Measurements from ENCODE around the gene ZNF593.

ZNF593 gene

DNA sequence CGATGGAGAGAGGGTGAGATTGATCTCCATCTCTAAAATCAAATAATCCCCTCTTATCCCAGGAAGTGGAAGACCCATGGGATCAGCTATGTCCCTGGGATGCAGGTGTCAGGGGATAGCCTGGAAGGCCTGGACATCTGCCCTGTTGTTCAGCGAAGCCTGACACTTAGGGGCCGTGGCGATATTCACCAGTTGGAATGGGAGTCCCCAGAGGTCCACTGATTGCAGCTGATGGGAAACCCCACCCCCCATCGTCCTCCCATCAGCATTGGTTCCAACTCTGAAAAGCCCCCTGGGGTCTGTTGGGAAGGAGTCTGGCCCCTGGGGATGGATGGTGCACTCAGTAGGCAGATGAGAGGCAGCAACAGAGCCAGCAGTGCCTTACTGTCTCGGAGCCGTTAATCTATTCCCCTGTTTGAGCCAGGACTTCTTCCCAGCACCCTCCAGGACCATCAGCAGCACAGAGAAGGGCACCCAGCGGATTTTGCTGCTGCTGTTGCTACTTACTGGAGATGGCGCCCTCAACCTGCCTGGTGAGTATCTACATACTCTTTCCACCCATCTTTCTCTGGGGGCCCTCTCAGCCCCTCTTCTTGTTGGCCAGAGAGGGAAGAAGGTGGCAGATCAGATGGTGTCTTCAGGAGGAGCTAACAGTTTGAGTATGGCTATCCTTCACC is 34.1 kb downstream of the ZNF593 start:
- no peak overlapping the region for H3K4me3 ChIP-seq (ENCODE audit: control insufficient read depth, low read depth, low read length)
- no peak for TF ChIP-seq CTCF (conservative IDR thresholded peaks at IDR 0.05; ENCODE audit: control insufficient read depth, insufficient read depth, low read depth, low read length)
- no peak for DNase-seq (ENCODE audit: low read depth)

DNA sequence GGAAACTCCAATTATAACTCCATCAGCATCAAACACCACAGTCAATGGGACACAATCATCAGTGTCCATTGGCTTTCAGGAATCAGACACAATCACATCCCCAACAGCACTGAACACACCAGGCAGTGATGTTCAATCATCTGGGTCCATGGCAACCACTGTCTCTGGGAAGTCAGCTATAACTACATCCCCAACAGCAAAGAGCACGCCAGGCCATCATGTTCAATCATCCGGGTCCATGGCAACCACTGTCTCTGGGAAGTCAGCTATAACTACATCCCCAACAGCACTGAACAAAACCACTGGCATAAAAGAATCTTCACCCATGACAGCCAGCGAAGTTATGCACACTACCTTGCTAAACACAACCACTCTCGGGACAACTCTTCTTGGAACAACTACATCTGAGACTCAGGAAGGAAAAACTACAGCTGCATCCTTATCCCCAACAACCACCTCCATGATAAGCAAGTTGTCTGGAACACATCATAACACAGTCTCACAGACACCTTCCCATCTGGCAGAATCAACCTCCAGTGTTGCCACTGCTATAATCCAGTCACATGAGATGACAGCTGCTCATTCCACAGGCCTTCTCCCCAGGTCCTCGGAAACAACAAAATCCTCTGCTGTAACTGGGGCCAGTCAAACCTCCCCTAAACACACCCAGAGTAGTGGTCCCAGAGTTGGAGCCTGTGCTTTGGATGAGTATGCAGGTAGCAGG is 40.6 kb downstream of the ZNF593 start:
- no peak for DNase-seq (ENCODE audit: low read depth)
- no peak overlapping the region for H3K4me3 ChIP-seq (ENCODE audit: control insufficient read depth, low read depth, low read length)
- TF ChIP-seq CTCF (conservative IDR thresholded peaks at IDR 0.05; ENCODE audit: control insufficient read depth, insufficient read depth, low read depth, low read length) = no peak

GRCh38 chr1:26212726-26213125 is 43.0 kb downstream of the ZNF593 start:
- TF ChIP-seq CTCF (conservative IDR thresholded peaks at IDR 0.05; ENCODE audit: control insufficient read depth, insufficient read depth, low read depth, low read length) = no peak
- DNase-seq (ENCODE audit: low read depth) = no peak
- no peak overlapping the region for H3K4me3 ChIP-seq (ENCODE audit: control insufficient read depth, low read depth, low read length)

- DNase-seq (ENCODE audit: low read depth) = no peak
- no peak for TF ChIP-seq CTCF (conservative IDR thresholded peaks at IDR 0.05; ENCODE audit: control insufficient read depth, insufficient read depth, low read depth, low read length)
- H3K4me3 ChIP-seq (ENCODE audit: control insufficient read depth, low read depth, low read length) = no peak overlapping the region
Observed at GRCh38 chr1:26213335-26213905, 43.7 kb downstream of the ZNF593 start.

GRCh38 chr1:26215246-26215645 is 45.5 kb downstream of the ZNF593 start:
- DNase-seq (ENCODE audit: low read depth) = no peak
- H3K4me3 ChIP-seq (ENCODE audit: control insufficient read depth, low read depth, low read length) = no peak overlapping the region
- TF ChIP-seq CTCF (conservative IDR thresholded peaks at IDR 0.05; ENCODE audit: control insufficient read depth, insufficient read depth, low read depth, low read length) = no peak

- no peak for TF ChIP-seq CTCF (conservative IDR thresholded peaks at IDR 0.05; ENCODE audit: control insufficient read depth, insufficient read depth, low read depth, low read length)
- H3K4me3 ChIP-seq (ENCODE audit: control insufficient read depth, low read depth, low read length) = no peak overlapping the region
- no peak for DNase-seq (ENCODE audit: low read depth)
Observed at GRCh38 chr1:26218906-26219494, 49.3 kb downstream of the ZNF593 start.
